Activated CD8-positive, alpha-beta memory T cell treated with anti-CD3 and anti-CD28 coated beads, Interleukin-2, amount 50 U/mL, for 4 hours (primary cell): ENCODE results near the gene PWWP2B.

Source experiments
- DNase-seq: peaks from one replicate; pipeline ENCODE4 v3.0.0-alpha.2; 2020

PWWP2B gene

GRCh38 chr10:132395704-132396493, 1.1 kb upstream of the PWWP2B start:
- no peak for DNase-seq

GRCh38 chr10:132396494-132397035, 435 bp upstream of the PWWP2B start:
- peak; percentile 68 for DNase-seq

- no peak for DNase-seq
Measured at GRCh38 chr10:132397671-132398565, 918 bp downstream of the PWWP2B start.

GRCh38 chr10:132398566-132398991, 1.6 kb downstream of the PWWP2B start:
- no peak for DNase-seq

GRCh38 chr10:132399117-132400035, 2.4 kb downstream of the PWWP2B start:
- DNase-seq: no peak

- no peak for DNase-seq
Measured at GRCh38 chr10:132400041-132400546, 3.1 kb downstream of the PWWP2B start.

GRCh38 chr10:132400547-132401151, 3.6 kb downstream of the PWWP2B start:
- no peak for DNase-seq

GRCh38 chr10:132401401-132402118, 4.6 kb downstream of the PWWP2B start:
- DNase-seq: no peak

GRCh38 chr10:132402781-132403241, 5.8 kb downstream of the PWWP2B start:
- DNase-seq: no peak

- DNase-seq: no peak
Measured at GRCh38 chr10:132403511-132404168, 6.6 kb downstream of the PWWP2B start.

- no peak for DNase-seq
Measured at GRCh38 chr10:132404169-132404880, 7.3 kb downstream of the PWWP2B start.

GRCh38 chr10:132404911-132405462, 8.0 kb downstream of the PWWP2B start:
- no peak for DNase-seq

- no peak for DNase-seq
Measured at GRCh38 chr10:132405463-132405991, 8.5 kb downstream of the PWWP2B start.

GRCh38 chr10:132406181-132406580, 9.2 kb downstream of the PWWP2B start:
- no peak for DNase-seq

GRCh38 chr10:132406750-132407149, 9.8 kb downstream of the PWWP2B start:
- DNase-seq: no peak

- DNase-seq: no peak
Measured at GRCh38 chr10:132407243-132407746, 10.3 kb downstream of the PWWP2B start.

GRCh38 chr10:132407846-132408278, 10.9 kb downstream of the PWWP2B start:
- DNase-seq: no peak

- DNase-seq: no peak
Measured at GRCh38 chr10:132408367-132408781, 11.4 kb downstream of the PWWP2B start.
